Activated T-helper 2 cell treated with anti-CD3 and anti-CD28 coated beads, Interferon-gamma antibody, Interleukin-2, Interleukin-4, amounts not matched to agents 10 μg/mL and 5 μg/mL and 100 μg/mL, durations not matched to agents 14 hours and 24 hours and 36 hours (primary cell): ENCODE data around the gene ETNK2. TPM values are rescaled to one million over a fixed set of nuclear protein-coding genes. Genes with fewer than 3 reads are reported as not detected.

ENCODE experiments used
- DNase-seq: peaks from one replicate; pipeline ENCODE4 v3.0.0; 2021; ENCODE audit warnings: low spot score
- H3K27ac Mint-ChIP-seq: one replicate; pipeline ENCODE4 v1.8.0; 2021; ENCODE audit warnings: mixed read lengths
- H3K27me3 Mint-ChIP-seq: one replicate; pipeline ENCODE4 v1.8.0; 2021; ENCODE audit warnings: low read depth, mixed read lengths
- H3K36me3 Mint-ChIP-seq: one replicate; pipeline ENCODE4 v1.8.0; 2021; ENCODE audit warnings: low read depth, mixed read lengths
- H3K4me1 Mint-ChIP-seq: one replicate; pipeline ENCODE4 v1.8.0; 2021; ENCODE audit warnings: low read depth, mixed read lengths
- H3K4me3 Mint-ChIP-seq: one replicate; pipeline ENCODE4 v1.8.0; 2021; ENCODE audit warnings: low read depth, mild to moderate bottlenecking, moderate library complexity, mixed read lengths
- H3K9me3 Mint-ChIP-seq: one replicate; pipeline ENCODE4 v1.8.0; 2021; ENCODE audit warnings: mixed read lengths
- intact Hi-C: fragments of 100-400 bp; cut with micrococcal nuclease; formaldehyde crosslinking; loops from one replicate; pipeline ENCODE4 v1.15.1; 2023
- total RNA-seq: library from RNA; stranded (reverse); gene quantifications from 2 replicates; pipeline ENCODE4 v1.2.3, GENCODE V29; 2022

The ETNK2 gene
- total RNA-seq, 1 donor from 2014 or later: 0.37 TPM

- Mint-ChIP-seq H3K9me3 (no peaks in the 10 kb centered on the region), H3K4me1 (peaks cover 2% of the 10 kb centered on the region), H3K36me3 (no peaks in the 10 kb centered on the region), H3K4me3 (peak overlapping the region; percentile 15), H3K27me3 (peaks cover 26% of the 10 kb centered on the region), H3K27ac (no peak overlapping the region)
- intact Hi-C loops: no loop called here
- no peak for DNase-seq
Measured at GRCh38 chr1:204149635-204150565, 1.9 kb downstream of the ETNK2 start.

- no peak for DNase-seq
- Mint-ChIP-seq H3K4me1 (peaks cover 2% of the 10 kb centered on the region), H3K27me3 (peaks cover 26% of the 10 kb centered on the region), H3K4me3 (no peak overlapping the region), H3K27ac (no peak overlapping the region), H3K36me3 (no peaks in the 10 kb centered on the region), H3K9me3 (no peaks in the 10 kb centered on the region)
- intact Hi-C loops: no loop called here
Measured at GRCh38 chr1:204149107-204149506, 2.7 kb downstream of the ETNK2 start.

- intact Hi-C loops: no loop called here
- DNase-seq: no peak
- H3K27ac Mint-ChIP-seq: no peak overlapping the region
- peaks cover 2% of the 10 kb centered on the region for H3K4me1 Mint-ChIP-seq
- no peak overlapping the region for H3K4me3 Mint-ChIP-seq
- H3K27me3 Mint-ChIP-seq: peaks cover 20% of the 10 kb centered on the region
- no peaks in the 10 kb centered on the region for H3K36me3 Mint-ChIP-seq
- no peaks in the 10 kb centered on the region for H3K9me3 Mint-ChIP-seq
Measured at GRCh38 chr1:204147406-204148383, 4.1 kb downstream of the ETNK2 start.

GRCh38 chr1:204146965-204147364, 4.9 kb downstream of the ETNK2 start:
- Mint-ChIP-seq H3K4me3 (no peak overlapping the region), H3K9me3 (no peaks in the 10 kb centered on the region), H3K27ac (no peak overlapping the region), H3K27me3 (peaks cover 16% of the 10 kb centered on the region), H3K4me1 (peaks cover 2% of the 10 kb centered on the region), H3K36me3 (no peaks in the 10 kb centered on the region)
- no peak for DNase-seq
- intact Hi-C loops: no loop called here

GRCh38 chr1:204146309-204146708, 5.5 kb downstream of the ETNK2 start:
- no peaks in the 10 kb centered on the region for H3K36me3 Mint-ChIP-seq
- H3K4me3 Mint-ChIP-seq: no peak overlapping the region
- peaks cover 2% of the 10 kb centered on the region for H3K4me1 Mint-ChIP-seq
- H3K27me3 Mint-ChIP-seq: peaks cover 17% of the 10 kb centered on the region
- intact Hi-C loops: no loop called here
- DNase-seq: no peak
- H3K9me3 Mint-ChIP-seq: no peaks in the 10 kb centered on the region
- H3K27ac Mint-ChIP-seq: no peak overlapping the region

GRCh38 chr1:204145033-204145504, 6.8 kb downstream of the ETNK2 start:
- Mint-ChIP-seq H3K4me3 (no peak overlapping the region), H3K9me3 (no peaks in the 10 kb centered on the region), H3K27me3 (peaks cover 8% of the 10 kb centered on the region), H3K36me3 (no peaks in the 10 kb centered on the region), H3K27ac (no peak overlapping the region), H3K4me1 (no peaks in the 10 kb centered on the region)
- DNase-seq: no peak
- intact Hi-C loops: no loop called here

- Mint-ChIP-seq H3K36me3 (no peaks in the 10 kb centered on the region), H3K9me3 (no peaks in the 10 kb centered on the region), H3K4me1 (no peaks in the 10 kb centered on the region), H3K4me3 (no peak overlapping the region), H3K27me3 (peaks cover 5% of the 10 kb centered on the region), H3K27ac (no peak overlapping the region)
- no peak for DNase-seq
- intact Hi-C loops: no loop called here
Measured at GRCh38 chr1:204143276-204144041, 8.4 kb downstream of the ETNK2 start.

GRCh38 chr1:204142032-204142974, 9.5 kb downstream of the ETNK2 start:
- Mint-ChIP-seq H3K27me3 (peaks cover 5% of the 10 kb centered on the region), H3K4me1 (no peaks in the 10 kb centered on the region), H3K27ac (no peak overlapping the region), H3K4me3 (no peak overlapping the region), H3K9me3 (no peaks in the 10 kb centered on the region), H3K36me3 (no peaks in the 10 kb centered on the region)
- intact Hi-C loops: no loop called here
- no peak for DNase-seq

- intact Hi-C loops: no loop called here
- Mint-ChIP-seq H3K27me3 (peaks cover 5% of the 10 kb centered on the region), H3K4me1 (no peaks in the 10 kb centered on the region), H3K36me3 (no peaks in the 10 kb centered on the region), H3K4me3 (no peak overlapping the region), H3K27ac (no peak overlapping the region), H3K9me3 (no peaks in the 10 kb centered on the region)
- DNase-seq: no peak
Measured at GRCh38 chr1:204141131-204141530, 10.7 kb downstream of the ETNK2 start.

- no peak overlapping the region for H3K4me3 Mint-ChIP-seq
- no peaks in the 10 kb centered on the region for H3K36me3 Mint-ChIP-seq
- DNase-seq: no peak
- H3K27ac Mint-ChIP-seq: no peak overlapping the region
- H3K9me3 Mint-ChIP-seq: no peaks in the 10 kb centered on the region
- intact Hi-C loops: no loop called here
- no peaks in the 10 kb centered on the region for H3K4me1 Mint-ChIP-seq
- peaks cover 5% of the 10 kb centered on the region for H3K27me3 Mint-ChIP-seq
Measured at GRCh38 chr1:204139952-204140351, 11.9 kb downstream of the ETNK2 start.

- H3K4me1 Mint-ChIP-seq: no peaks in the 10 kb centered on the region
- no peak overlapping the region for H3K4me3 Mint-ChIP-seq
- no peaks in the 10 kb centered on the region for H3K9me3 Mint-ChIP-seq
- H3K36me3 Mint-ChIP-seq: no peaks in the 10 kb centered on the region
- H3K27me3 Mint-ChIP-seq: peaks cover 5% of the 10 kb centered on the region
- H3K27ac Mint-ChIP-seq: no peak overlapping the region
- intact Hi-C loops: no loop called here
- DNase-seq: no peak
Measured at GRCh38 chr1:204139088-204139487, 12.8 kb downstream of the ETNK2 start.
